ENCODE measurements around the gene SYMPK. TPM values are rescaled to one million over a fixed set of nuclear protein-coding genes. Genes with fewer than 3 reads are reported as not detected.

The SYMPK gene
- total RNA-seq, 2 donors from 2014 or later, result 55.7 to 101 TPM

- Histone ChIP-seq H3K9ac (ENCODE audit: low read depth in 2 of 2, low read length in 2 of 2) (no peak overlapping the region), H3K27me3 (no peaks in the 10 kb centered on the region), H3K4me3 (no peak overlapping the region), H3K9me3 (no peaks in the 10 kb centered on the region), H3K36me3 (peaks cover 8% of the 10 kb centered on the region), H3K27ac (no peak overlapping the region), H3K4me1 (no peaks in the 10 kb centered on the region)
- intact Hi-C loops (cut with DNase I), result no loop called here
- no peak for DNase-seq
- TF ChIP-seq CTCF (IDR thresholded peaks at IDR 0.05), result no peak
Measured at GRCh38 chr19:45854167-45854778, 8.7 kb downstream of the SYMPK start.

GRCh38 chr19:45852983-45853382 lies 10.0 kb downstream of the SYMPK start:
- peaks cover 19% of the 10 kb centered on the region for H3K36me3 ChIP-seq
- H3K27me3 ChIP-seq, result no peaks in the 10 kb centered on the region
- H3K9me3 ChIP-seq, result no peaks in the 10 kb centered on the region
- DNase-seq, result no peak
- no peak for TF ChIP-seq CTCF (IDR thresholded peaks at IDR 0.05)
- no peak overlapping the region for H3K4me3 ChIP-seq
- no peak overlapping the region for H3K27ac ChIP-seq
- intact Hi-C loops (cut with DNase I), result no loop called here
- no peaks in the 10 kb centered on the region for H3K4me1 ChIP-seq
- no peak overlapping the region for H3K9ac ChIP-seq (ENCODE audit: low read depth in 2 of 2, low read length in 2 of 2)

DNA sequence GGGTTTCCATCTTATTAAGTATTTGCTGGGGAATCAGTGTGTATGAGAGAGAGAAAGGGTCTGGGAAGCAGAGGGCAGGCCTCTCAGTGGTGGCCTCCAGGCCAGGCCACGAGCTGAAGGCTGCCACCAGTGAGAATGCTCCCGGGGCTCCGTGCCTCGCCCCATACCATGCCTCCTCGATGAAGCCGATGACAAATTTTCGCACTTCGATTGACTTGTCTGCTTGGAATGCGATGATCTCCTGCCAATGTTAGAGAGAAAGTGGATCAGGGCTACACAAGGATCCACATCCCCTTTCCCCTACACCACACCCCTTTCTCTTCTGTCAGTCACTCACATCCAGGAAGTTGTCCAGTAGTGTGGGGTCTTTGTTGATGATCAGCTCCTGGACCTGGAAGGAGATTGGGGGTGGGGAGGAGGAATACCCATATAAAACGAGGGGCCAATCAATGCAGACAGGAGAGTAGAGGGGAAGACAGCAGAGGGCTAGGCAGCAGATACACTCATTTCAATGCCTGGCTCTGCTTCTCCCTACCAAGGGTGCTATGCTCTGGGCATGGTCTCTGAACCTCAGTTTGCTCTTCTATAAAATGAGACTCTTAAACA lies 10.7 kb downstream of the SYMPK start:
- Histone ChIP-seq H3K4me3 (no peak overlapping the region), H3K36me3 (peaks cover 25% of the 10 kb centered on the region), H3K9me3 (no peaks in the 10 kb centered on the region), H3K27ac (no peak overlapping the region), H3K27me3 (no peaks in the 10 kb centered on the region), H3K9ac (ENCODE audit: low read depth in 2 of 2, low read length in 2 of 2) (no peak overlapping the region), H3K4me1 (no peaks in the 10 kb centered on the region)
- no peak for DNase-seq
- intact Hi-C loops (cut with DNase I), result no loop called here
- no peak for TF ChIP-seq CTCF (IDR thresholded peaks at IDR 0.05)

DNA sequence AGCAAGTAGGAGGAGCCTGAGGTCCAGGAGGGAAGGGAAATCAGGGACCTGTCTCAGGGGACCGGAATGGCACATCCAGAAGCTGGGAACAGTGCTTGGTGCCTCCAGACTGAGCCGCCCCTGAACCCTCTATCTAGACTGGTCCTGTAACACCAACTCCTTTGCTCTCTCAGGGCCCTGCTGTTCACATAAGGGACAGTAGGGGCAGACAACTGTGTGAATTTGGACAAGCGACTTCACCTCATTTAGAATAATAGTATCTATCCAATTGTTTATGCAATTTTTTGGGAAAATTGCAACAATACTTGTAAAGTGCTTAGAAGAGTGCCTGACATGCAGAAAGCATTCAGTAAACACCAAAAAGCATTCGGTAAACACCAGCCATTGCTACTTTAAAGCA lies 14.0 kb downstream of the SYMPK start:
- Histone ChIP-seq H3K36me3 (peaks cover 25% of the 10 kb centered on the region), H3K9me3 (no peaks in the 10 kb centered on the region)
- TF ChIP-seq CTCF (IDR thresholded peaks at IDR 0.05), result no peak

DNA sequence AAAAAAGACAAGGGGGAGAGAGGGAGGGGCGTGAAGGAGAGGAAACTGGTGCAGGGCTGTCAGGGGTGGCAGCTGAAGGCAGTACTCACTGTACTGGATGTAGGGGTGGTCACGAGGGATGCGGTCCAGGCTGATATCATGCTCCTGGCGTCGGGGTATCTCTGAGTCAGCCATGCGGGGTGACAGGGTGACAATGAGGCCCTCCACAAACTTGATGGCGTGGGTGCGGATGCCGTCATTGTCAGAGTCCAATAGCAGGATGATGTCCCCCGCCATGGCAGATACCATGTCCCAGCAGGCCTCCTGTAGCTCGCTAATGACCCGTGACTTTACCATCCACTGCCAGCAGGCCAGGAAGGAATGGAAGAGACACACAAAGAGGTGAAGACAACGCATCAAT lies 15.3 kb downstream of the SYMPK start:
- H3K36me3 ChIP-seq, result peaks cover 25% of the 10 kb centered on the region
- H3K9me3 ChIP-seq, result no peaks in the 10 kb centered on the region
- no peak overlapping the region for H3K27ac ChIP-seq
- intact Hi-C loops (cut with DNase I), result no loop called here
- H3K9ac ChIP-seq (ENCODE audit: low read depth in 2 of 2, low read length in 2 of 2), result no peak overlapping the region
- H3K4me1 ChIP-seq, result no peaks in the 10 kb centered on the region
- TF ChIP-seq CTCF (IDR thresholded peaks at IDR 0.05), result no peak
- no peaks in the 10 kb centered on the region for H3K27me3 ChIP-seq
- no peak overlapping the region for H3K4me3 ChIP-seq
- DNase-seq, result no peak

More for the DNA sequence above, 14.0 kb downstream of the SYMPK start:
- Histone ChIP-seq H3K4me1 (no peaks in the 10 kb centered on the region), H3K9ac (ENCODE audit: low read depth in 2 of 2, low read length in 2 of 2) (no peak overlapping the region), H3K27me3 (no peaks in the 10 kb centered on the region), H3K27ac (no peak overlapping the region), H3K4me3 (no peak overlapping the region)
- intact Hi-C loops (cut with DNase I), result no loop called here
- no peak for DNase-seq
